ENCODE results near the gene STX10.
"Not testable (repeated sequence)": the region's sequence is repeated elsewhere in the genome, so short reads cannot be mapped to it uniquely, and the experiment has no call there.

GRCh38 chr19:13177584-13177983, 27.4 kb upstream of the STX10 start:
- not testable (repeated sequence) for TF ChIP-seq CTCF, POLR2A (IDR thresholded peaks at IDR 0.05)
